HG03442 (cell line): ENCODE data around the gene GUK1.

Experiments
- ATAC-seq: cut with Tn5 transposase; IDR thresholded peaks from one replicate; pipeline ENCODE4 v1.9.1; 2021; ENCODE audit warnings: mild to moderate bottlenecking, moderate library complexity; ENCODE audit not compliant: unreplicated experiment

GUK1 gene

DNA sequence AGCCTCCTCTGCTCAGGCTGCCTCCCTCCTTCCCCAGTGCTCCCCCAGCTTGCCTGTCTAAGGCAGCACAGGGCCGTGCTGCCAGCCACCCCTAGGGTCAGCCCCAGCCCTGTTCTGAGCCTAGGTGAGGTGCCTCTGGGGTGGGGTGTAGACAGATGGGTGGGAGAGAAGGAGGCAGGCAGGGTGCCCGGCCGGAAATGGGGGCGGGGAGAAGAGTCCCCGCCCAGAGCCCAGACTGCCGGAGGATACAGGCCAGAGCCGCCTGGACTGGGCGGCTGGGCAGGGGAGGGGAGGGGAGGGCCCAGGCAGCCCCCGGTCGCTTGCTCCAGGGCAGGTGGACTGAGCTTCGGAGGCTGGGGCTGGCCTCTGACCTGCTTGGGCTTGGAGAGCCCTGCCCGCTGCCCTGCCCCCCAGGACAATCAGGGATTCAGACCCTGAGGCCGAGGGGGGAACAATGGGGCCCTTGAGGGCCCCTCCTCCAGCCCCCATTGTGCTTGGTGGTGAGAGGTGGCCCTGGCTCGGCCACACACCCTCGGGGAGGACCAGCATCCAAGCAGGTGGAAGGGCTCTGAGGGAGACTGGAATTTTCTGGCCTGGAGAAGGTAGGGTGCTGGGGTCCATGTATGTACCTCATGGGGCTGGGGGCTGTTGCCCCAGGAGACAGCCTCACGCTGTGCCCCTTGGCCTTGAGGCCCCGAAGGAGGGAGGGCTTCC is 9.5 kb downstream of the GUK1 start, which contains the start of gene GJC2:
Gene GJC2 (plus strand): TSS at position 525 of the 714 bp plus-strand sequence. CDS start 7,829 bp downstream, outside the sequence.
- ATAC-seq = no peak

DNA sequence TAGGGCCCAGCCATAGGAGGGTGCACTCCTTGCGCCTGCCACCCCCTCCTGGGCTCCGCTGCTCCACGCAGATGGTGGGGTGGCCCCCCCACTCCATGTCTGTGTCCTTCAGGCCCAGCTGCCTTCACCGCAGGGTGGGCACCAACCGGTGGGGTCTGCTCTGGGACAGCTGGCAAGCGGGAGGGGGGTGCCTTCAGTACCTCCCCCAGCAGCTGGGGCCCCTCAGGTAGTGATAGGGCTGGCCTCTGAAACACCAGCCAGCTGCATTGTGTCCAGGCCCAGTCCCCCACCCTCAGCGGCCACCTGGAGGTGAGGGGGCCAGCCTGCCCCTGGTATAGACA is 10.0 kb downstream of the GUK1 start:
- no peak for ATAC-seq

DNA sequence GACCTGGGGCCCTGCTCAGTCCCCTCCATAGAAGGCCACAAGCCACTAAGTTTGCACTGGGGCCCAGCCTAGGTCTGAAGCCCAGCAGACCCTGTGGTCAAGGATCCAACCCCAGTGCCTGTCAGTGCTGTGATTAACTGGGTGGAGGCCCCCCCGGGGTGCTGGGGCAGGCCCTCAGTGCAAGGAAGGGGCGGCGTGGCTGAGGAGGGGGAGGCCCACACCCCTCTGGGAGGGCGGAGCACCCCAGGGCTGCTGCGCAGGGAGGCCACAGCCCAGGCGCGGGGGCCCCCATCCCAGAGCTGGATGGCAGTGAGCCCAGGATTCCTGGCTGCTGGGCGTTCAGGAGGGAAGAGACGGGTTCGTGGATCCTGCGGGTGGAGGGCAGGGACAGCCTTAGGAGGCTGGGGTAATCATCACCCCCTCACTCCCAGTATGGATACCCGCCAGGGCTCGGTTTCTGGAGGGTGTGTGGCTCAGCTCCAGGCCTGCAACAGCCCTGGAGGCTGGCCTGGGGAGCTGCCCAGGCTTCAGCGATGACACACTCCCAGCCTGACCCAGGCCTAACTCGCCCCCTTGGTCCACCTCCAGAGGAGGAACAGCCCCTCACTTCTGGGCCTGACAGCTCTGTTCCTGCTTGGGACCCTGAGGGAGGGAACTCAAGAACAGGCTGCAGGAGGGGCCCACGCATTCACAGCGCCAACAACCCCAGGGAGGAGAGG is 10.5 kb downstream of the GUK1 start:
- no peak for ATAC-seq

DNA sequence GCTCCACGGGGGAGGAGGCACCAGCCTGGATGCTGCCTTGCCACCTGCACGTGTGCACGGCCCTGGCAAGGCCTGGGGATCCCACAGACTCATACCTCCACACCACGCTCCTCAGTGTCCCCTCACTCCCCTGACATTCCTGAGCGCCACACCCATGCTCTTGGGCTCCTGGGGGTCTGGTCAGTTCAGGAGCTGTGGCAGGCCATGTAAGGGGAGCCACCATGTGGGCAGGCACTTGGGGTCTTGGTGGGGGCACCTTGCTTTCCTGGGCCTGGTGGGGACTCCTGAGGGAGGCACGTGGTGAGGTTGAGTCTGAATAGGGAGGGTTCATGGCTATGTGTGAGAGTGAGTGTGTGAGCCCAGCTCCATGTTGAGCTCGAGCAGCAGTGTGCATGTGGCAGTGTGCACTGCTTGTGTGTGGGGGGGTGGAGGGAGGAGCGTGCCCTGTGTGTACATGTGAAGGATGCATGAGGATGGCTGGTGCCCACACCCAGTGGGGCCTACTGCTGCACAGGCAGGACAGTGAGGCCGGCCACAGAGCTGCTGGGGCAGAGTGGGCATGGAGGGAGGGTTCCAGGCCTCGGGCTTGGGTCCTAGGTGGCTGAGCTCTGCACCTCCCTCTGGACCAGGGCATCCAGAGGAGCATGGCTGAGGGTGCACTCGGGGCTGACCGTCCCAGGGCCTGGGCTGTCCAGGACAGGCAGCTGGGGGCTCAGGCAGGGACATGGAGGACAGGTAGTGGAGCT is 11.3 kb downstream of the GUK1 start:
- ATAC-seq = no peak

DNA sequence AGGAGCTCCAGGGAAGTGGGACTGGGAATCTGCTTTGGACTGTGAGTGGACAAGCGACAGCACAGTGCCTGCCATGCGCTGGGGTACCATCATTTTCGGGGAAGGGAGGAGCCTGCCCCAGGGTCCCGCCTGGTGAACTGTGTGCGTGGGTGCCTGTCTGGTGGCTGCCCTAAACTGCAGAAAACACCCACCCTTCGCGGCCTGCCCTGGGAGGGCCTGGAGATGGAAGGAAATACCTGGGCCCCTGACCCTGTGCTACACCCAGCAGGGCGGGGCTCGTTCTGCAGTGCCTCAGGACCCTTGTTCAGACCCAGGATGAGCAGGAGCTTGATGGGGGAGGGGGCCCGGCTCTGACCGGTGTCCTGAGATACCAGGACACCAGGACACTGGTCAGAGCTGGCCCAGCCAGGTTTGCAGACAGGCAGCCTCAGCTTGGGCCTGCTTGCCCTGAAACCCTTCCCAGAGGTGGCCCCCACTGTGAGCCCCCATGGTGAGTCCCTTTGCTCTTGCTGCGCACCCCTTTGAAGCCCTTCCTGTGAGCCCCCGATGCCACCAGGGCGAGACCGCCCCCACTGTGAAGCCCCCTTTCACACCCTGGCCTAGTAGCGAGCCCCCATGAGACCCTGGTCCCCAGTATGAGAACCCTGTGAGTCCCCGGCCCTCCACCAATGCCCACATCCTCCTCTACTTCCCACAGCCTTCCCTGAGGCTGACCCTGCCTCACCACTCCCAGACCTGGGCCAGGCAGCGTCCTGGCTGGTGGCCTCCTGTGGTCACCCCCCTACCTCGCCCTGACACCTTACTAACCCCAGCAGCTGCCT is 12.2 kb downstream of the GUK1 start:
- no peak for ATAC-seq

DNA sequence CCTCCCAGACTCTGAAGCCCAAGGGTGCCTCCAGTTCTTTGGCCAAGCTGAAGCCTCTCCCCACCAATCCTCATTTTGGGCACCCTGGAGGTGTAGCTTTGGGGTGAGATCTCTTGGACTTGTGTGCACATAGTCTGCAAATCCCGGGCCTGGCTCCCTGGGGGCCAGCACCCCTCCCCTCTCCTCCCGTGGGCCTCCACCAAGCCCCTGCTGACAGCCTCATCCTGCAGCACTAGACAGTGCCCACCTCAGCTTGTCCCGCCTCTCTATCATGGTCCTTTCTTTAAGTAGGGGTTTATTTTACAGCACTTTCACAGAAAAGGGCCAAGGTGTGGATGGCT is 12.8 kb downstream of the GUK1 start:
- no peak for ATAC-seq

DNA sequence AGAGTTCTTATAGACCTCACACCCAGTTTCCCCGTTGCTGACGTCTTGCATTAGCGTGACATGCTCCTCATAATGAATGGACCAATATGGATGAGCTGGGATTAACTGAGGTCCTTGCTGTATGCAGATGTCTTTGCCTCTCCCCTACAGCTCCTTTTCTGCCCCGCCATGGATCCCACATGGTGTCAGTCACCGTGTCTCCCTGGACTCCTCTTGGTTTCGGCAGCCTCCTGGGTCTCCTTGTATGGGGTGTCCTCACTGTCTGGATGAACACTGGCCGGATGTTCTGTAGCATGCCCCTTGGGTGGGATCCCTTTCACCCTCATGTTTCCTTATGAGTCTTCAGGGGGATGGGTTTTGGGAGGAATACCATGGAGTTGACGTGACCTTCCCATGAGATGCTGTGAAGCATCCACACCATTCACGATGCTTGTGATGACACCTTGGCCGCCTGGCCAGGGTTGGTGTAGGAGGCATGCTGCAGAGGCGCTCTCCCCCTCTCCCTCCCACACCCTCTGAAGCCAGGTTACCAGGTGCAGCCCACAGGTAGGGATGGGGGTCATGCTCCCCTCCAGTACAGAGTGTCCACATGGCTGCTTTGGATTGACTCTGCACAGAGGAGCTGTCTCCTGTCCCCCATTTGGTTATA is 14.1 kb downstream of the GUK1 start:
- ATAC-seq = no peak

DNA sequence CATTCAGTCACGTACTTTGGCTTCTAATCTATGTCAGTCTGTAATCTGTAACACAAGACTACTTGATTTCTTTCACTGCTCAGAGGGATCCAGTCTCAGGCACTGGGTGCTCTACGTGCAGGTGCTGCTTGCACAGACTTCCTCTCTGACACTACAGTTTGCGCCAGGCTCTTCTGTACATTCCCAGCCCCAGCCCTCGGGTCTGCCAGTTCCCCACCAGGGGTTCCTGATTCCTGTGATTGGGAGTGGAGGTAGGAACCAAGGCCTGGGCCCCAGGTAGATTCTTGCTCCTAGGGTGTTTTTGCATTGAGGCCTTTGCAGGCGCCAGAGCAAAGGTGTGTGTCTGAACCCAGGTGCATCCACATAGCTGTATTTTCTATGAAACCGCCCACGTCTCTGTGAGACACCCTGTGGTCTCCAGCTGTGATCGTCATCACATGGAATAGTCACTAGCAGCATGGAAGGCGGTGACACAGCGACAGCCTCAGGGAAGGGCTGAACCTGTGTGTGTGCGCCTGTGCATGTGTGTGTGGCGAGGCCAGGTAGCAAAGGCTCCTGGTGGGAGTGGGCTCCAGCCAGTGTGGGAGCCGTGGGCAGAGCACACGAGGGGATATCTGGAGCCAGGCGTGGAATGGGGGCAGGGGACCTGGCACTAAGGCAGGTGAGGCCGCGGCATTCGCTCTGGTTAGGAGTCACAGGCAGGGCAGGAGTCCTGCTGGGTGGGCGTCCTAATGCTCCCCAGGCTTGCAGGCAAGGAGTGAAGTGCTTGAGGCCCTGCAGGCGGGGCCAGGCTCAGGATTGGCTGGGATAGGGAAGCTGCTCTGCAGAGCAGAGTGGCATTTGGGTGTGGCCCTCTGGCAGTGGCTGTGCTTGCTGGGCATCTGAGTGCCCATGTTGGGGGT is 14.8 kb downstream of the GUK1 start:
- no peak for ATAC-seq

DNA sequence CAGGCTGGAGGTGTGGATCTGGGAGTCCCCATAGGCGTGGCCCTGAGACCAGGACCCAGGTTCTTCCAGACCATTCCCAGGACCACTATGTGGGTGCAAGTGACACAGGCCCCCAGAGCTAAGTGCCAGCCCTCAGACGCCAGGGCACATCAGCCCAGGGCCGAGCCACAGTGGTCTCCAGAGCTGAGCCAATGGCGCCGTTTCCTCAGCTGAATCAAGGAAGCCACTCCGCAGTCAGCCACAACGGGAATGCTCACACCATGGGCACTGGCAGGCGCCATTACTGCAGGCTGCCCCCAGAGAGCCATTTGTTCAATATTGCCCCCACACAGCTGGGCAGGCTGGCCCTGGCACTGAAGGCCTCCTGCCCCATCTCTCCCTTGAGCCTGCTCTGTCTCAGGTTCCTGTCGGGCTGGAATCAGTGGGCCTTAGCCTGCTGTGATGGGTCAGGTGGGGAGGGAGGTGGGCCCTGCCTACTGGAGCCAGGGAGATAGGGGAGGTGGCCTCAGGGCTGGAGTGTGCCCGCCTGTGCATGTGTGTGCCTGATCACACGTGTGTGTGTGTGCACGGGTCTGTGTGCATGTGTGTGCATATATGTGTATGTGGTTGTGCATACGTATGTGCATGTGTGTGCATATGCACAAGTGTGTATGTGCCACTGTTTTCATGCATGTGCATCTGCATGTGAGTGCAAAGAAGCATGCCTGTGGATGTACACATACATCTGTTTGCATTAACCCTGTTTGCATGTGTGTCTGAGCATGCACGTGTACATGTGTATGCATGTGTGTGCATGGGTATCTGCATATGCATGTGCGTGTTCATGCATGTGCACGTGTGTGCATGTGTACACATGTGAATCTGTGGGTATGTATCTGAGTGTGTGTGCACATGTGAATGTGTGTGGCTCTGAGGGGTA is 15.8 kb downstream of the GUK1 start:
- ATAC-seq = no peak

DNA sequence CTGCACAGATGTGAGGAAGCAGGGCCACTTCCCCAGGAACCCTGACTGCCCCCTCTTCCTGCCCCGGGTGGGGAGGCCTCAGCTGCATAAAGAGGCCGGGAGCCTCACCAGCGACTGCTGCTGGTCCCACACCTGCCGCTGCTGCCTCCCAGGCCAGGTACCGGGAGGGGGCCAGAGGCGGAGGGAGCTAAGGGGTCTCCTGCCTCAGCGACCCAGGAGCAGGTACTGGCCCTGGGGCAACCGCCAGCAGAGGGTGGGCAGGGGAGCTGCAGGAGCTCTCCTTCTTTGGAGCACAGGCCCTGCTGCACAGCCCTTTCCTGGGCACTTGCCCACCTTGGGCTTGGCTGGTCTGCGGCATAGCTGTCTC is 16.4 kb downstream of the GUK1 start:
- ATAC-seq = no peak

DNA sequence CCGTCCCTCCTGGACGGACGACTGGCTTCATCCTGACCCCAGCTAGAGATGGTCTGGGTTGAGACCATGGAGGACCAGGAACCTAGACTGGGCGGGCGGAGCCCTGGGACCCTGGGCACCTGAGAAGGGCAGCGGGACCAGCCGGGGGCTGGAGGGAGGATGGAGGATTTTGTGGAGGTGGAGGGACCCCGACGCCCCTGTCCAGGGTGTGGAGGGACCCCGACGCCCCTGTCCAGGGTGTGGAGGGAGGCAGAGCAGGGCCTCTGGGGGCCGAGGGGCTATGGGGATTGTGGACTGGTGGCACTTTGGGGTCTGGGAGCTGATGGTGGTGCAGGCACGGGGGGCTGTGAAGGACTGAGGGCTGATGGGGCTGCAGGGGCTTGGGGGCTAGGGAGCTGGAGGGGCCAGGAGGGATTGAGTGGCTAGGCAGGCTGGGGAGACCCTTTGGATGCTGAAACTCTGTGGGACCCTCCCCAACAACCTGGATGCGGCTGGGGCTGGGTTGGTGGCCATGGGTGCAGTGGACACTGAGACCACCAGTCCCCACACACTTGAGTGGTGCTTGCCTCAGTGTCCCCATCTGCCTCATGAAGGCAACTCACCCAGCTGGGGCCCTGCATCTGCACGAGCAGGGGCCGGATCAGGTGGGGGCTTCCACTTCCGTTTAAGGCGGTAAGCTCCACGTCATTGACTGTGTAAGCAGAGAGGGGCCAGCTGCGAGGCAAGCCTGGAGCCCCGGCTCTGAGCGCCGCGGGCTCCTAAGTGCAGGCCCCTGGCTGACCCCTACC is 17.1 kb downstream of the GUK1 start:
- ATAC-seq = no peak

DNA sequence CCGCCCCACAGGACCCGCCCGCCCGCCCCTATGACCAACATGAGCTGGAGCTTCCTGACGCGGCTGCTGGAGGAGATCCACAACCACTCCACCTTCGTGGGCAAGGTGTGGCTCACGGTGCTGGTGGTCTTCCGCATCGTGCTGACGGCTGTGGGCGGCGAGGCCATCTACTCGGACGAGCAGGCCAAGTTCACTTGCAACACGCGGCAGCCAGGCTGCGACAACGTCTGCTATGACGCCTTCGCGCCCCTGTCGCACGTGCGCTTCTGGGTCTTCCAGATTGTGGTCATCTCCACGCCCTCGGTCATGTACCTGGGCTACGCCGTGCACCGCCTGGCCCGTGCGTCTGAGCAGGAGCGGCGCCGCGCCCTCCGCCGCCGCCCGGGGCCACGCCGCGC is 17.6 kb downstream of the GUK1 start:
- ATAC-seq = no peak

DNA sequence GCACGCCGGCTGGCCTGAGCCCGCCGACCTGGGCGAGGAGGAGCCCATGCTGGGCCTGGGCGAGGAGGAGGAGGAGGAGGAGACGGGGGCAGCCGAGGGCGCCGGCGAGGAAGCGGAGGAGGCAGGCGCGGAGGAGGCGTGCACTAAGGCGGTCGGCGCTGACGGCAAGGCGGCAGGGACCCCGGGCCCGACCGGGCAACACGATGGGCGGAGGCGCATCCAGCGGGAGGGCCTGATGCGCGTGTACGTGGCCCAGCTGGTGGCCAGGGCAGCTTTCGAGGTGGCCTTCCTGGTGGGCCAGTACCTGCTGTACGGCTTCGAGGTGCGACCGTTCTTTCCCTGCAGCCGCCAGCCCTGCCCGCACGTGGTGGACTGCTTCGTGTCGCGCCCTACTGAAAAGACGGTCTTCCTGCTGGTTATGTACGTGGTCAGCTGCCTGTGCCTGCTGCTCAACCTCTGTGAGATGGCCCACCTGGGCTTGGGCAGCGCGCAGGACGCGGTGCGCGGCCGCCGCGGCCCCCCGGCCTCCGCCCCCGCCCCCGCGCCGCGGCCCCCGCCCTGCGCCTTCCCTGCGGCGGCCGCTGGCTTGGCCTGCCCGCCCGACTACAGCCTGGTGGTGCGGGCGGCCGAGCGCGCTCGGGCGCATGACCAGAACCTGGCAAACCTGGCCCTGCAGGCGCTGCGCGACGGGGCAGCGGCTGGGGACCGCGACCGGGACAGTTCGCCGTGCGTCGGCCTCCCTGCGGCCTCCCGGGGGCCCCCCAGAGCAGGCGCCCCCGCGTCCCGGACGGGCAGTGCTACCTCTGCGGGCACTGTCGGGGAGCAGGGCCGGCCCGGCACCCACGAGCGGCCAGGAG is 18.3 kb downstream of the GUK1 start:
- ATAC-seq = no peak

DNA sequence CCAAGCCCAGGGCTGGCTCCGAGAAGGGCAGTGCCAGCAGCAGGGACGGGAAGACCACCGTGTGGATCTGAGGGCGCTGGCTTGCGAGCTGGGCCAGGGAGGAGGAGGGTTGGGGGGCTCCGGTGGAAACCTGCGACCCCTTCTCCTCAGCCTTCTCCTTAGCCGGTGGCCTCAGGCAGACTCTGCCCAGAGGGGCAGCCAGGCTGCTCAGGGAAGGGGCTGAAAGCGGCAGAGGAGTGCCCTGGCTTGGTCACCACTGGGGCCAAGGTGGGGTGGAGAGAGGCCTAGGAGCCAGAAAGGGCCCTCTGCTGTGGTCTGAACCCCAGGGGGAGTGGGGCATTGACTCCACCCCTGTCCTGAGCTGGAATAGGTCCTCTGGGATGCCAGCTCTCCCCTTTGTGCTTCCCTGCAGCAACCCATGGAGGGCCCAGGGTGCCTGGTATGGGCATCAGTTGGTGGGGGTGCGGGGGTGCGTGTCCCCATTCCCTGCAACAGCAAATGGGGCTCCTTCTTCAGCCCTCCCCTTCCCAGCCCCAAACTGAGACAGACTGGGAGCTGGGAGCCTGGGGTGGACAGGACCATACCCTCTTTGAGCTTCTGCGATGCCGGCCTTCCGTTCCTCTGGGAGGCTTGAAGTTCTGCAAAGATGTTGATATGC is 19.1 kb downstream of the GUK1 start:
- ATAC-seq = no peak

DNA sequence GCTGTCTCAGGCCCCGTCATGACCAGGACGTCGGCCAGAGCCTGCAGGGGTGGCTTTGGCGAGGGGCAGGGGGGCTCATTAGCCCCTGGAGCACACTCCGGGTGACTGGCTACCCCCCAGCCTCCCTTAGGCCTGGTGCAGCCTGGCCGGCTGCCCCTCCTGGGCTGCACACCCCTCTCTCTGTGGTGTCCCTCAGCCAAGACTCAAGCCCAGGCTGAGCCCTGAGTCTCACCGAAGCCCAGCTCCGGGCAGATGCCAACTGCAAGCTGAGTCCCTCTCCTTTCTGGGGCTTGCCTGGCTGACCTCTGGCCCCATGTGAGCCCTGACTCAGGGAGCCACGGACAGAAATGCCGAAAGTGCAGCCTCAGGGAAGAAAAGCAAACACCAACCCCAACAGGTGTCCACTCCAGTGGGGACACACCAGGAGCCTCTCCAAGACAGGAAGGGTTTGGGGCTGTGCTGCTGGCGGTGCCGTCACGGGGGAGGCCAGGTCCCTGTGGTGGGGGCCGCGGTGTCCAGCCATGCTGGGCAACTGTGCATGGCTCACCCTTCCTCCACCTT is 20.2 kb downstream of the GUK1 start:
- ATAC-seq = no peak

DNA sequence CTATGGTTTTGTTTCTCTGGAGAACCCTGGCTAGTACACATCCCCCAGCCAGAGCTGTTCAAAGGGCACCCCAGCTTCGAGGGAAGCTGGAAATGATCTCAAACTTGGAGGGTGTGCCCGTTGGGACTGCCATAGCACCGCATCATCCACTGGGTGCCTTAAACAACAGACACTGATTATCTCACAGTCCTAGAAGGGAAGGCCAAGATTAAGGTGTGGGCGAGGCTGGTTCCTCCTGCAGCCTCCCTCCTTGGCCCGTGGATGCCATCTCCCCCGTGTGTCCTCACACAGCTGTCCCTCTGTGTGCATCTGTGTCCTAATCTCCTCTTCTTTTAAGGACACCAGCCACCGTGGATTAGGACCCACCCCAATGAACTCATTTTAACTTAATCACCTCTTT is 21.3 kb downstream of the GUK1 start:
- no peak for ATAC-seq
